A549 treated with CpdA at 1 μM for 4 hours (cell line): ENCODE data around the gene C5orf24. TPM values are rescaled to one million over a fixed set of nuclear protein-coding genes. Genes with fewer than 3 reads are reported as not detected.

Experiments
- total RNA-seq: library from RNA; stranded (reverse); fragments of 200-300 nt; extraction: Qiagen RNA extraction; gene quantifications from 5 replicates; pipeline ENCODE4 v1.2.3, GENCODE V29; 2022; ENCODE audit warnings: low read depth

Gene C5orf24
- 16.7 to 26.4 TPM (median 22.7 TPM) in 5 replicates for total RNA-seq

DNA sequence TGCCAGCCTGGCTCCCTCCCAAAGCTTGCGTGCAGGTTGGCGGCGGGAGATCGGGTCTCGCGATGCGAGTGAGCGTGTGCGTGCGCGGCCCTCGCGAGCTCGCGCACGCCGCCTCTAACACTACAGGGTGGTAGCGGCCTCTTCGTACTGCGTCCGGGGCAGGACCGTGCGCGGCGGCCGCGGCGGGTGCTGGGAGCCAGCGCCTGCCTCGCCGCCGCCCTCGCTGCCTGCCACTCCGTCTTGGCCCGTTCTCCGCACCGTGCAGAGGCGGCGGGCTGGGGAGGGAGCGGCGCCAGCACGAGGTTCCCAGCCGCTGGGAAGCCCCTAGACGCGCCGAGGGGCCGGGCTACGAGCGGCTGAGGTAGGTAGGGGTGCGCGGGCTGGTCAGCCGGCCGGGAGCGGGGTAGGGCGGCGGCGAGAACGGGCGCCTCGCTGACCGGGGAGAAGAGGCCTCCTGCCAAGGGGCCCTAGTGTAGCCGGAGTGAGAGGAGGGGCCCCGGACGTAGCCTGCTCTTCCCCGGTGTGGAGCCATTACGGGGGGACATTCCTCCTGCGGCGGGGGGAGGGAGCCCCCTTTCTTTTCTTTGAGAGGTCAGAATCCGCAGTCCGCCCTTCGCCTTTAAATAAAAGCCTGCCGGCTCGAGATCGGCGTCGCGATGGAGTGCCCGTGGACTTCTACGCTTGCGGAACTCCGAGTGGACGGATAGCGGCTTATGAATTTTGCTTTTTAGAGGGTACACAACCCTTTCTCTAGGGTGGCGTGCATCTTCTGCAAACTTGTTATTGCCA, at the start of gene C5orf24:
Gene C5orf24, plus strand, starts transcription at position 117 of the 789 bp plus-strand sequence. CDS start 8,933 bp downstream, outside the sequence.

GRCh38 chr5:134873987-134874830, 28.4 kb downstream of the C5orf24 start, which contains the start of gene TXNDC15:
Gene TXNDC15 (plus strand): TSS chr5:134874371. CDS start chr5:134874428, 57 bp downstream.

DNA sequence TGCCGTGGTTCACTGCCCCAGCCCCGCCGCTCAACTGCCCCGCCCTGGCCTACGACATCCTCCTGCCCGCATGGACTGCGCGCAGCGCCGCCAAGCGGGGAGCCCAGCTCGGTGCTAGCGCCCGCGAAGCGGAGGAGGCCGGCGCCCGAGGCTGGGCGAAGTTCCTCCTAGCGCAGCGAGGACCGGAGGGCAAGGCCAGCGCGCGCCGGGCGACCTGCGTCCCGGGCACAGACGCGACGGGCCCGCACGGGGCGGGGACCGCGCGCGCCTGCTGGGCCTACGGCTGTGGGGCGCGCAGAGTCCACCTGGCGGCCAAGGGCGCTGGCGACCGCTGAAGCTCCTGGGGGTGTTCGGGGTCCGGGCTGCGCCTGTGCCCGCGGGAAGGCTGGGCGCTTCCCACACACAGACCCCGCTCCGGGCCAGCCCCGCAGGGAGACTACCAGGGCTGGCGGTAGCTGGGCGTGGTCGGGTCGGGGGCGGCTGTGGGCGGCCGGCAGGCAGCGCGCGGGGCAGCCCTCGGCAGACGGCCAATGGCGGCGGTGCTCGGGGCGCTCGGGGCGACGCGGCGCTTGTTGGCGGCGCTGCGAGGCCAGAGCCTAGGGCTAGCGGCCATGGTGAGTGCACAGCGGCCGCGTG, 59.0 kb downstream of the C5orf24 start, which contains the start of gene PCBD2:
Gene PCBD2, plus strand, starts transcription at position 522 of the 636 bp plus-strand sequence. Its CDS starts 9 bp downstream, at position 531.

Other genes with a start within 250 kb of the C5orf24 start
- gene SAR1B, start 213.1 kb upstream of the C5orf24 start, total RNA-seq: 49.1 to 67.3 TPM (median 53.6 TPM) in 5 replicates
- 13.5 to 15.7 TPM (median 14.7 TPM) in 5 replicates for gene SEC24A, start 197.2 kb upstream of the C5orf24 start, total RNA-seq
- 25.1 to 30.1 TPM (median 26.9 TPM) in 5 replicates for gene CAMLG, start 107.4 kb upstream of the C5orf24 start, total RNA-seq
- 54.1 to 88.9 TPM (median 66.1 TPM) in 5 replicates for gene DDX46, start 87.2 kb upstream of the C5orf24 start, total RNA-seq
- 45.6 to 58.2 TPM (median 54.2 TPM) in 5 replicates for gene TXNDC15, start 28.4 kb downstream of the C5orf24 start, total RNA-seq
- 9.0 to 11.8 TPM (median 10.2 TPM) in 5 replicates for gene PCBD2, start 59.2 kb downstream of the C5orf24 start, total RNA-seq
- 0.21 to 0.59 TPM (median 0.41 TPM) in 5 replicates for gene CATSPER3, start 121.9 kb downstream of the C5orf24 start, total RNA-seq
- 19.3 to 35.2 TPM (median 34.6 TPM) in 5 replicates for gene PITX1, start 188.3 kb downstream of the C5orf24 start, total RNA-seq